Measurements from ENCODE around the gene GALNT11. TPM values are rescaled to one million over a fixed set of nuclear protein-coding genes. Genes with fewer than 3 reads are reported as not detected.
A peak's percentile ranks its signal among the peaks of the same experiment; 100 is the strongest.

GALNT11 gene
- total and polyA plus RNA-seq, 4 experiments from 2014 or later = 19.1 to 36.5 (median 29.5) TPM

GRCh38 chr7:152144557-152145245, 119.2 kb downstream of the GALNT11 start:
- Mint-ChIP-seq H3K4me3 (peak overlapping the region; percentile 55 to 83 (median 68)), H3K27ac (peak overlapping the region; percentile 84 to 95 (median 89)), H3K9me3 (peaks cover 0 to 3% (median 0%) of the 10 kb centered on the region in 8 donors), H3K4me1 (peaks cover 39 to 57% (median 45%) of the 10 kb centered on the region in 4 donors), H3K27me3 (no peaks in the 10 kb centered on the region), H3K36me3 (peaks cover 25 to 68% of the 10 kb centered on the region in 2 donors)
- Histone ChIP-seq H3K9me3 (ENCODE audit: control insufficient read depth in 1 of 2, low read length in 2 of 2) (no peaks in the 10 kb centered on the region), H3K4me1 (ENCODE audit: insufficient read depth, low read length) (peaks cover 47% of the 10 kb centered on the region), H3K27ac (ENCODE audit: low read depth, low read length) (peak overlapping the region; percentile 46), H3K4me3 (ENCODE audit: low read length in 2 of 2) (peak overlapping the region; percentile 2 to 9), H3K36me3 (ENCODE audit: insufficient read depth, low read length) (peaks cover 36% of the 10 kb centered on the region), H3K27me3 (ENCODE audit: insufficient read depth, low read length) (no peaks in the 10 kb centered on the region)
- peak in 4 of 5 donors; percentile 35 to 48 (median 40) for DNase-seq
- intact Hi-C loops (cut with micrococcal nuclease) = loop anchor here (5.0 kb wide), 3 partner anchors 267 to 827 kb away; partner anchors contain the start of gene PRKAG2
- CTCF ChIA-PET (ENCODE audit: partially characterized antibody) = interaction anchor here (0.6 to 3.3 kb wide), 12 partner anchors 8 to 361 kb away, joined by 3 to 17 read pairs (median 3); partner anchors contain the start of gene GALNT11
- POLR2A ChIA-PET (ENCODE audit: partially characterized antibody) = interaction anchor here (0.7 to 2.4 kb wide), 8 partner anchors 8 to 1133 kb away, joined by 3 to 11 read pairs (median 4); partner anchors contain the start of genes GALNT11 and PRKAG2

GRCh38 chr7:152145853-152146466, 120.5 kb downstream of the GALNT11 start:
- ChIA-PET POLR2A (ENCODE audit: partially characterized antibody) (interaction anchor here (1.7 to 2.4 kb wide), 2 partner anchors 7 to 269 kb away, joined by 4 to 11 read pairs; partner anchors contain the start of gene PRKAG2), CTCF (ENCODE audit: partially characterized antibody) (interaction anchor here (1.4 to 3.3 kb wide), 4 partner anchors 11 to 363 kb away, joined by 3 to 17 read pairs (median 6); no protein-coding TSS in a partner anchor)
- H3K9me3 Mint-ChIP-seq = peaks cover 0 to 3% (median 0%) of the 10 kb centered on the region in 8 donors
- Histone ChIP-seq H3K36me3 (ENCODE audit: insufficient read depth, low read length) (peaks cover 32% of the 10 kb centered on the region), H3K4me1 (ENCODE audit: insufficient read depth, low read length) (peaks cover 47% of the 10 kb centered on the region), H3K9me3 (ENCODE audit: control insufficient read depth in 1 of 2, low read length in 2 of 2) (no peaks in the 10 kb centered on the region), H3K27ac (ENCODE audit: low read depth, low read length) (no peak overlapping the region), H3K27me3 (ENCODE audit: insufficient read depth, low read length) (no peaks in the 10 kb centered on the region), H3K4me3 (ENCODE audit: low read length in 2 of 2) (peak overlapping the region in 1 of 2 donors; percentile 2)
- intact Hi-C loops (cut with micrococcal nuclease) = loop anchor here (1.0 to 5.0 kb wide), 4 partner anchors 121 to 829 kb away; partner anchors contain the start of gene GALNT11
- H3K27me3 Mint-ChIP-seq = no peaks in the 10 kb centered on the region
- H3K4me3 Mint-ChIP-seq = peak overlapping the region in 6 of 8 donors; percentile 46 to 83 (median 72)
- peak overlapping the region; percentile 48 to 95 (median 89) for H3K27ac Mint-ChIP-seq
- DNase-seq = peak in 4 of 5 donors; percentile 41 to 45 (median 44)
- H3K36me3 Mint-ChIP-seq = peaks cover 19 to 65% of the 10 kb centered on the region in 2 donors
- peaks cover 38 to 48% (median 42%) of the 10 kb centered on the region in 4 donors for H3K4me1 Mint-ChIP-seq

GRCh38 chr7:152148706-152149105, 123.2 kb downstream of the GALNT11 start:
- Mint-ChIP-seq H3K27me3 (no peaks in the 10 kb centered on the region), H3K9me3 (peaks cover 0 to 3% (median 0%) of the 10 kb centered on the region in 8 donors), H3K4me3 (no peak overlapping the region), H3K4me1 (peaks cover 23 to 31% (median 27%) of the 10 kb centered on the region in 4 donors), H3K36me3 (peaks cover 32 to 73% of the 10 kb centered on the region in 2 donors), H3K27ac (peak overlapping the region in 4 of 7 donors; percentile 12 to 50 (median 33))
- intact Hi-C loops (cut with micrococcal nuclease) = loop anchor here (5.0 kb wide), 2 partner anchors 559 to 831 kb away; no protein-coding TSS in a partner anchor
- no peaks in the 10 kb centered on the region for H3K27me3 ChIP-seq (ENCODE audit: insufficient read depth, low read length)
- no peak overlapping the region for H3K27ac ChIP-seq (ENCODE audit: low read depth, low read length)
- DNase-seq = no peak
- no peaks in the 10 kb centered on the region for H3K9me3 ChIP-seq (ENCODE audit: control insufficient read depth in 1 of 2, low read length in 2 of 2)
- CTCF ChIA-PET (ENCODE audit: partially characterized antibody) = no interaction called here
- H3K4me3 ChIP-seq (ENCODE audit: low read length in 2 of 2) = no peak overlapping the region
- POLR2A ChIA-PET (ENCODE audit: partially characterized antibody) = no interaction called here
- H3K36me3 ChIP-seq (ENCODE audit: insufficient read depth, low read length) = peaks cover 56% of the 10 kb centered on the region
- H3K4me1 ChIP-seq (ENCODE audit: insufficient read depth, low read length) = peaks cover 30% of the 10 kb centered on the region

- Mint-ChIP-seq H3K4me3 (no peak overlapping the region), H3K9me3 (peaks cover 0 to 3% (median 0%) of the 10 kb centered on the region in 8 donors), H3K4me1 (peaks cover 18 to 25% (median 21%) of the 10 kb centered on the region in 4 donors), H3K27ac (peak overlapping the region in 4 of 7 donors; percentile 25 to 77 (median 35)), H3K36me3 (peaks cover 38 to 78% of the 10 kb centered on the region in 2 donors), H3K27me3 (no peaks in the 10 kb centered on the region)
- Histone ChIP-seq H3K4me1 (ENCODE audit: insufficient read depth, low read length) (peaks cover 23% of the 10 kb centered on the region), H3K4me3 (ENCODE audit: low read length in 2 of 2) (no peak overlapping the region), H3K27ac (ENCODE audit: low read depth, low read length) (no peak overlapping the region), H3K27me3 (ENCODE audit: insufficient read depth, low read length) (no peaks in the 10 kb centered on the region), H3K36me3 (ENCODE audit: insufficient read depth, low read length) (peaks cover 62% of the 10 kb centered on the region), H3K9me3 (ENCODE audit: control insufficient read depth in 1 of 2, low read length in 2 of 2) (no peaks in the 10 kb centered on the region)
- POLR2A ChIA-PET (ENCODE audit: partially characterized antibody) = no interaction called here
- intact Hi-C loops (cut with micrococcal nuclease) = loop anchor here (5.0 kb wide), 2 partner anchors 558 to 832 kb away; no protein-coding TSS in a partner anchor
- CTCF ChIA-PET (ENCODE audit: partially characterized antibody) = no interaction called here
- DNase-seq = no peak
Observed at GRCh38 chr7:152149363-152149762, 123.9 kb downstream of the GALNT11 start.

DNA sequence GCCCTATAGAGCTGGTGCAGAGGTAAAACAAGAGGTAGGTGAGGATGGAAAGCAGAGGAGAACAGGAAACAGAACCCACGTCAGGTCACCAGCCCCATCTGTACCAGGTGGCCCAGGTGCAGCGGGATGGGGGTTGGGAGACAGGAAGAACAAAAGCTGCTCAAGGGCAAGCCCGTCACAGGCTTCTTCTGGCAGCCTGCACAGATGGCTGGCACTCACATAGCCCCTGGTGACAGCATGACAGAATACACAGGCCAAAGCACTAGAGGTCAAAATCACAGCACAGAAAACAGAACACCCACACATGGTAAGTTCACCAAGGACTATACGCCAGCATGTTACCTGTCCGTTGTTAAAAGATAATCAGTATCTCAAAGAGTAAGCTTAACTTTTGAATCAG, 126.8 kb downstream of the GALNT11 start:
- Histone ChIP-seq H3K36me3 (ENCODE audit: insufficient read depth, low read length) (peaks cover 82% of the 10 kb centered on the region), H3K27ac (ENCODE audit: low read depth, low read length) (no peak overlapping the region), H3K9me3 (ENCODE audit: control insufficient read depth in 1 of 2, low read length in 2 of 2) (no peaks in the 10 kb centered on the region), H3K4me1 (ENCODE audit: insufficient read depth, low read length) (no peaks in the 10 kb centered on the region), H3K4me3 (ENCODE audit: low read length in 2 of 2) (no peak overlapping the region), H3K27me3 (ENCODE audit: insufficient read depth, low read length) (no peaks in the 10 kb centered on the region)
- POLR2A ChIA-PET (ENCODE audit: partially characterized antibody) = interaction anchor here (1.2 kb wide), 1 partner anchor 7 kb away, joined by 4 read pairs; no protein-coding TSS in a partner anchor
- Mint-ChIP-seq H3K36me3 (peaks cover 49 to 81% of the 10 kb centered on the region in 2 donors), H3K4me3 (no peak overlapping the region), H3K4me1 (peaks cover 0 to 3% (median under 1%) of the 10 kb centered on the region in 4 donors), H3K27ac (peak overlapping the region in 6 of 7 donors; percentile 3 to 65 (median 28)), H3K9me3 (no peaks in the 10 kb centered on the region), H3K27me3 (no peaks in the 10 kb centered on the region)
- intact Hi-C loops (cut with micrococcal nuclease) = no loop called here
- DNase-seq = no peak
- CTCF ChIA-PET (ENCODE audit: partially characterized antibody) = interaction anchor here (1.5 kb wide), 1 partner anchor 8 kb away, joined by 3 read pairs; no protein-coding TSS in a partner anchor

- Histone ChIP-seq H3K36me3 (ENCODE audit: insufficient read depth, low read length) (peaks cover 77% of the 10 kb centered on the region), H3K4me1 (ENCODE audit: insufficient read depth, low read length) (peaks cover 3% of the 10 kb centered on the region), H3K9me3 (ENCODE audit: control insufficient read depth in 1 of 2, low read length in 2 of 2) (no peaks in the 10 kb centered on the region), H3K27ac (ENCODE audit: low read depth, low read length) (no peak overlapping the region), H3K27me3 (ENCODE audit: insufficient read depth, low read length) (no peaks in the 10 kb centered on the region), H3K4me3 (ENCODE audit: low read length in 2 of 2) (no peak overlapping the region)
- peaks cover 47 to 85% of the 10 kb centered on the region in 2 donors for H3K36me3 Mint-ChIP-seq
- H3K4me3 Mint-ChIP-seq = peak overlapping the region in 7 of 8 donors; percentile 11 to 68 (median 43)
- peak overlapping the region; percentile 28 to 84 (median 77) for H3K27ac Mint-ChIP-seq
- CTCF ChIA-PET (ENCODE audit: partially characterized antibody) = no interaction called here
- H3K27me3 Mint-ChIP-seq = no peaks in the 10 kb centered on the region
- no peaks in the 10 kb centered on the region for H3K9me3 Mint-ChIP-seq
- intact Hi-C loops (cut with micrococcal nuclease) = no loop called here
- POLR2A ChIA-PET (ENCODE audit: partially characterized antibody) = interaction anchor here (1.2 kb wide), 1 partner anchor 15 kb away, joined by 3 read pairs; no protein-coding TSS in a partner anchor
- peaks cover 4 to 12% (median 7%) of the 10 kb centered on the region in 4 donors for H3K4me1 Mint-ChIP-seq
- DNase-seq = no peak
Observed at GRCh38 chr7:152158801-152159587, 133.5 kb downstream of the GALNT11 start.
